ENCODE data around the gene UGT1A4. TPM values are rescaled to one million over a fixed set of nuclear protein-coding genes. Genes with fewer than 3 reads are reported as not detected.

Gene UGT1A4
- total and polyA plus RNA-seq, 2 donors (not counting 3 experiments of a cell fraction or from before 2014, with no cell fraction given), result not detected

DNA sequence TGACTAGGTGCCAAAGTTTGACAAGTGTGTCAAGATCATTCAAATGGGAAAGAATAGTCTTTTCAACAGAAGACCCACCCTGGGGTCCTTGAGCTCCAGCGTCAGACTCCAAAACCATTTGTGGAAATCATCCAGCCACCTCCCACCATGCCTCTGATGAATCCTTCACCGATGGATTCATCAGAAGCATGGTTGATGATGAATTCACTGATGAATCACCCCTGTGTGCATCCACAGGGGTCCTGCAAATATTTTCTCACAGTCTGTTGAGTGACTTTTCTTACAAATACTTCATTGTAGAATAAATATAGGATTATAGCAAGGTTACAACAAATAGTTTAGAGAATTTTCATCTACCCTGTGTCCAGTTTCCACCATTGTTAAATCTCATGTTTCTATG, 42.5 kb upstream of the UGT1A4 start:
- Histone ChIP-seq H3K9ac (replicated peaks; ENCODE audit: extremely low read depth, insufficient read depth, low read length) (no peak overlapping the region), H2AFZ (ENCODE audit: low read depth, low read length) (no peak overlapping the region), H3K4me3 (replicated peaks in 1 of 3; ENCODE audit: insufficient read depth in 1 of 3, low read depth in 1 of 3, low read length in 3 of 3) (no peak overlapping the region), H3K27ac (ENCODE audit: insufficient read depth, low read depth, low read length) (no peak overlapping the region), H3K9me1 (replicated peaks; ENCODE audit: control insufficient read depth, extremely low read depth, insufficient read depth, low read length) (no peaks in the 10 kb centered on the region), H3K27me3 (ENCODE audit: control insufficient read depth in 2 of 2, insufficient read depth in 2 of 2, low read length in 2 of 2) (no peaks in the 10 kb centered on the region), H3K4me2 (ENCODE audit: insufficient read depth, low read length) (no peak overlapping the region), H3K36me3 (ENCODE audit: control insufficient read depth in 2 of 2, extremely low read depth in 1 of 2, insufficient read depth in 2 of 2, low read length in 2 of 2) (no peaks in the 10 kb centered on the region), H4K20me1 (replicated peaks; ENCODE audit: control insufficient read depth, extremely low read depth, insufficient read depth, low read length) (no peaks in the 10 kb centered on the region), H3K4me1 (ENCODE audit: control insufficient read depth, extremely low read depth, insufficient read depth, low read length) (no peaks in the 10 kb centered on the region), H3K9me3 (replicated peaks; ENCODE audit: control insufficient read depth, insufficient read depth, low read length) (no peaks in the 10 kb centered on the region), H3K79me2 (ENCODE audit: control insufficient read depth, insufficient read depth, low read length) (no peaks in the 10 kb centered on the region)
- DNase-seq (ENCODE audit: low read depth, low spot score) (no peak), FAIRE-seq (no peak)
- POLR2A ChIA-PET, result no interaction called here
- CTCF ChIA-PET, result no interaction called here
- dilution Hi-C loops (cut with MboI; ENCODE audit: extremely low pct_ligation_motif_present, low sequenced_read_pairs), result no loop called here
- intact Hi-C loops (cut with micrococcal nuclease), result no loop called here
- TF ChIP-seq FOS (IDR thresholded peaks at IDR 0.05; ENCODE audit: borderline replicate concordance, insufficient read depth, low read length), result no peak
- TF ChIP-seq, protein P1, sequence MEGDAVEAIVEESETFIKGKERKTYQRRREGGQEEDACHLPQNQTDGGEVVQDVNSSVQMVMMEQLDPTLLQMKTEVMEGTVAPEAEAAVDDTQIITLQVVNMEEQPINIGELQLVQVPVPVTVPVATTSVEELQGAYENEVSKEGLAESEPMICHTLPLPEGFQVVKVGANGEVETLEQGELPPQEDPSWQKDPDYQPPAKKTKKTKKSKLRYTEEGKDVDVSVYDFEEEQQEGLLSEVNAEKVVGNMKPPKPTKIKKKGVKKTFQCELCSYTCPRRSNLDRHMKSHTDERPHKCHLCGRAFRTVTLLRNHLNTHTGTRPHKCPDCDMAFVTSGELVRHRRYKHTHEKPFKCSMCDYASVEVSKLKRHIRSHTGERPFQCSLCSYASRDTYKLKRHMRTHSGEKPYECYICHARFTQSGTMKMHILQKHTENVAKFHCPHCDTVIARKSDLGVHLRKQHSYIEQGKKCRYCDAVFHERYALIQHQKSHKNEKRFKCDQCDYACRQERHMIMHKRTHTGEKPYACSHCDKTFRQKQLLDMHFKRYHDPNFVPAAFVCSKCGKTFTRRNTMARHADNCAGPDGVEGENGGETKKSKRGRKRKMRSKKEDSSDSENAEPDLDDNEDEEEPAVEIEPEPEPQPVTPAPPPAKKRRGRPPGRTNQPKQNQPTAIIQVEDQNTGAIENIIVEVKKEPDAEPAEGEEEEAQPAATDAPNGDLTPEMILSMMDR (IDR thresholded peaks at IDR 0.05; ENCODE audit: extremely low read depth in 1 of 2, insufficient read depth in 1 of 2, low read depth in 1 of 2, low read length in 2 of 2), result no peak
- no peak for TF ChIP-seq GATA2 (IDR thresholded peaks at IDR 0.05; ENCODE audit: insufficient read depth, insufficient read length, low read depth, low read length)
- no peak for TF ChIP-seq JUN (IDR thresholded peaks at IDR 0.05; ENCODE audit: borderline replicate concordance, insufficient read depth, insufficient read length, low read depth)
- no peak for TF ChIP-seq POLR2A (IDR thresholded peaks at IDR 0.05; ENCODE audit: low read depth, low read length)
- no peak for TF ChIP-seq MYC (IDR thresholded peaks at IDR 0.05; ENCODE audit: low read depth, low read length)
- TF ChIP-seq EZH2 (IDR thresholded peaks at IDR 0.05; ENCODE audit: borderline replicate concordance, low read depth, low read length, severe bottlenecking), result no peak
- TF ChIP-seq, protein P2, sequence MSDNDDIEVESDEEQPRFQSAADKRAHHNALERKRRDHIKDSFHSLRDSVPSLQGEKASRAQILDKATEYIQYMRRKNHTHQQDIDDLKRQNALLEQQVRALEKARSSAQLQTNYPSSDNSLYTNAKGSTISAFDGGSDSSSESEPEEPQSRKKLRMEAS (IDR thresholded peaks at IDR 0.05; ENCODE audit: insufficient read depth, insufficient read length), result no peak
- no peak for TF ChIP-seq POLR2AphosphoS5 (IDR thresholded peaks at IDR 0.05; ENCODE audit: insufficient read depth, low read depth, low read length)
- BruUV-seq (replicated peaks), result no TSS peak

Data from endothelial cell of umbilical vein (primary cell).